ENCODE data around the gene EFCAB12.

The EFCAB12 gene

DNA sequence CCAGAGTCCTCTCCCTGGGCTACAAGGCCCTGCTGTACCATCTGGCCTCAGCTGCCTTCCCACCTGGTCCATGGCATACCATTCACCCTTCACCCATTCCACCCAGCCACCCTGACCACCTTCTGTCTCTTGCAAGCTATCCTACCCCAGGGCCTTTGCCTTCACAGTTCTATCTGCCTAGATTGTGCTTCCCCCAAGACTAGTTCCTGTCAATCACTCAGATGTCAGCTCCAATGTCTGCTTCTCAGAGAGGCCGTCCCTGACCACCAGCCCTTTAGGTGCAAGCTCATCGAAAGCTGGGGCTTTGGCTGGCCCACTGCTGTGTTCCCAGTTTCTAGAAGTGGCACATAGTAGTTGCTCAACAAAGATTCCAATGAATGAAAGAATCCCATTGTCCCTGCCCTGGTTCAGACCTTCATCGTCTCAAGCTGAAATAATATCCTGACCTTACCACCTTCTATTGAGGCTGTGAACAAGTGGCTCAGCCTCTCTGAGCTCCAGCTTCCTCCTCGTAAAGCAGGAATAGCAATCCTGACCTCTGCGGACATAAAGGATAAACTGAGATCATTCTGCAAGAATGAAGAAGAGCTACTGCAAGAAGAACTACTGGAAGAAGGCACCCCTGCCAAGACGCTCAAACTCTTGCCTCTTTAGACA, 15.8 kb downstream of the EFCAB12 start:
- in situ Hi-C loops (cut with HindIII; ENCODE audit: low sequenced_read_pairs) = no loop called here
- TF ChIP-seq, protein P1, sequence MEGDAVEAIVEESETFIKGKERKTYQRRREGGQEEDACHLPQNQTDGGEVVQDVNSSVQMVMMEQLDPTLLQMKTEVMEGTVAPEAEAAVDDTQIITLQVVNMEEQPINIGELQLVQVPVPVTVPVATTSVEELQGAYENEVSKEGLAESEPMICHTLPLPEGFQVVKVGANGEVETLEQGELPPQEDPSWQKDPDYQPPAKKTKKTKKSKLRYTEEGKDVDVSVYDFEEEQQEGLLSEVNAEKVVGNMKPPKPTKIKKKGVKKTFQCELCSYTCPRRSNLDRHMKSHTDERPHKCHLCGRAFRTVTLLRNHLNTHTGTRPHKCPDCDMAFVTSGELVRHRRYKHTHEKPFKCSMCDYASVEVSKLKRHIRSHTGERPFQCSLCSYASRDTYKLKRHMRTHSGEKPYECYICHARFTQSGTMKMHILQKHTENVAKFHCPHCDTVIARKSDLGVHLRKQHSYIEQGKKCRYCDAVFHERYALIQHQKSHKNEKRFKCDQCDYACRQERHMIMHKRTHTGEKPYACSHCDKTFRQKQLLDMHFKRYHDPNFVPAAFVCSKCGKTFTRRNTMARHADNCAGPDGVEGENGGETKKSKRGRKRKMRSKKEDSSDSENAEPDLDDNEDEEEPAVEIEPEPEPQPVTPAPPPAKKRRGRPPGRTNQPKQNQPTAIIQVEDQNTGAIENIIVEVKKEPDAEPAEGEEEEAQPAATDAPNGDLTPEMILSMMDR (IDR thresholded peaks at IDR 0.05; ENCODE audit: low read depth, low read length) = no peak
- DNase-seq (ENCODE audit: low read depth, low spot score) = peak; percentile 54
- H3K4me3 ChIP-seq (ENCODE audit: low read depth, low read length) = no peak overlapping the region

DNA sequence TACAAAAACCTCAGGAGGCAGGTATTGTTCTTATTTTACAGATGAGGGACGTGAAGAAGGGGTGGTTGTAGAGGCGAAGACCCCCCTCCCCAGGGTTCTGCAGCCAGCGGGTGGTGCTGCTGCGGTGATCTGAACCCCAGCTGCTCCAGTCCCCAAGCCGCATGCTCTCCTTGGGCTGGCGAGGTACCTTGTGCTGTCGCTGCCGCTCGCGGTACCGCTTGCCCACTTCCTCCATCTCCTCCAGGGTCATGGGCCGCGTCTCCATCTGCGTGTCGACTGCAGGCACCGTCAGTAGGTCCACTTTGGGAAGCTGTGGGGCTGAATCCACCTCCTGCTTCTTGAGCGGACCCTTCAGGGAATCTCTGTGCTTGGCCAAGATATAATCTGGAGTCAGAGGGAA, 17.5 kb downstream of the EFCAB12 start:
- no peak overlapping the region for H3K4me3 ChIP-seq (ENCODE audit: low read depth, low read length)
- in situ Hi-C loops (cut with HindIII; ENCODE audit: low sequenced_read_pairs) = no loop called here
- TF ChIP-seq, protein P1 (IDR thresholded peaks at IDR 0.05; ENCODE audit: low read depth, low read length) = no peak
- DNase-seq (ENCODE audit: low read depth, low spot score) = no peak

DNA sequence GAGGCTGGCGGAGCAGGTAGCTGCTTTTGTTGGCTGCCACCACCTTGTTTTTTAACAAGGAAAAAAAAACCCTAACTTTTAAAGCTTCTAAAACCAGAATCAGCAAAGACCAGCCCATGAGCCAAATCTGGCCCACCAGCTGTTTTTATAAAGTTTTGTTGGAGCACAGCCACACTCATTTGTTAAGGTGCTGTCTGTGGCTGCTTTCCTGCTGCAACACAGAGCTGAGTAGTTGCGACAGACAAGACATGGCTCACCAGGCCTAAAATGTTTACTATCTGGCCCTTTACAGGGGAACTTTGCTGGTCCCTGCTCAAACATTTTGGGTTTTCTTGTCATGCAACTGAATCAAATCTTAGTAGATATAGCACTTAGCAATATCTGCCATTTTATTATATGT, 18.9 kb downstream of the EFCAB12 start:
- in situ Hi-C loops (cut with HindIII; ENCODE audit: low sequenced_read_pairs) = no loop called here
- peak; percentile 23 for DNase-seq (ENCODE audit: low read depth, low spot score)
- H3K4me3 ChIP-seq (ENCODE audit: low read depth, low read length) = no peak overlapping the region
- TF ChIP-seq, protein P1 (IDR thresholded peaks at IDR 0.05; ENCODE audit: low read depth, low read length) = no peak

DNA sequence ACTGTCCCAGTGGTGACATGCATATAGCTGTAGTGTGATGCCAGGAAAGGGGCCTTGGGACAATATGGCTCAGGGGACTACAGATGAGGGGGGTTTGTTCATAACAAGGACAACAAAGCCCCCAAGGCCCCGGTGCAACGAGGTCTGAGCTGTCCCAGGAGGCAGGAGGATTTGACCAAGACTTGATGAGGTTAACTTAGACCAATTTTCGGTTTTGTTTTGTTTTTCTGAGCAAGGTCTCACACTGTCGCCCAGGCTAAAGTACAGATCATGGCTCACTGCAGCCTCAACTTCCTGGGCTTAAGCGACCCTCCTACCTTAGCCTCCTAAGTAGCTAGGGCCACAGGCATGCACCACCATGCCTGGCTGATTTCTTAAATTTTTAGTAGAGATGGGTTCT, 23.8 kb downstream of the EFCAB12 start:
- no peak overlapping the region for H3K4me3 ChIP-seq (ENCODE audit: low read depth, low read length)
- no peak for DNase-seq (ENCODE audit: low read depth, low spot score)
- TF ChIP-seq, protein P1 (IDR thresholded peaks at IDR 0.05; ENCODE audit: low read depth, low read length) = no peak
- in situ Hi-C loops (cut with HindIII; ENCODE audit: low sequenced_read_pairs) = no loop called here

DNA sequence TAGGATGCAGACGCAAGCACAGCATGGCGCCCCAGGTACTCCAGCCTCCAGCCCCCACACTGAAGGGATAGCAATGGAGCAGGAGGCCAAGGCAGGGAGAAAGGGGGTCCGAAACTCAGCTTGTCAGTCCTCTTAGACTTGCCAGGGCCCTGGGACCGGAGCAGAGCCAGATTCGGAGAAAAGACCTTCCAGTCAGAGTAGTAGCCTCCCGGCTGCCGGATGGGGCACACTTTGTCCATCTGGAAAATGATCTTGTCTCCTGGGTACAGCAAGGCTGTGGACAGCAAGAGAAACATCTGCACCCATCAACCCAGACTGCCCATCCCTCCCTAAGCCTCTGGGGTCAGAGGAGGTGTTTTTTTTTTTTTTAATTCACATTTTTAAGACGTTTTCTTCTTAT, 24.3 kb downstream of the EFCAB12 start:
- no peak overlapping the region for H3K4me3 ChIP-seq (ENCODE audit: low read depth, low read length)
- in situ Hi-C loops (cut with HindIII; ENCODE audit: low sequenced_read_pairs) = no loop called here
- TF ChIP-seq, protein P1 (IDR thresholded peaks at IDR 0.05; ENCODE audit: low read depth, low read length) = no peak
- DNase-seq (ENCODE audit: low read depth, low spot score) = no peak

DNA sequence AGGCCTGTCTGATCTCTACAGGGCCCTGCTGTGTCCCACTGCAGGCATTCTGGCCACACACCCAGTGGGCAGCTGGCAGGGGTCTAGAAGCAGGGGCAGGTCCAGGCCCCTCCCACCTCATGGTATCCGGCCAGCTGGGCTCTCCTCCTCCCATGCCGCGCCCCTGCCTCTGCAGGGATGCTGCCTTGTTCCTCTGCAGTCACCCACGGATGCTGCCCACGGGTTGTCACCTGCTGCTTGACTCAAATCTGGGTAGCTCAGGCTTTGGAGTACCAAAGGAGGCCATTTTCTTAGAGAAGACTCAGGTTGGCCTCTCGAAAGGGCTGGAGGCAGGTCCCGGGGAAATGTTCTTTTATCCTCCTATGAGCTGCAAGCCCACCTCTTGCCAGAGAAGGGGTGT, 25.0 kb downstream of the EFCAB12 start:
- no peak overlapping the region for H3K4me3 ChIP-seq (ENCODE audit: low read depth, low read length)
- in situ Hi-C loops (cut with HindIII; ENCODE audit: low sequenced_read_pairs) = no loop called here
- TF ChIP-seq, protein P1 (IDR thresholded peaks at IDR 0.05; ENCODE audit: low read depth, low read length) = no peak
- no peak for DNase-seq (ENCODE audit: low read depth, low spot score)
